A204.1 (cell line): ENCODE measurements around the gene SFT2D1.

Source experiments
- FAIRE-seq: peaks from 2 replicates; lab custom pipeline; 2012; peaks lifted over from hg19 to GRCh38; lab: Jason Lieb, UNC

The SFT2D1 gene

DNA sequence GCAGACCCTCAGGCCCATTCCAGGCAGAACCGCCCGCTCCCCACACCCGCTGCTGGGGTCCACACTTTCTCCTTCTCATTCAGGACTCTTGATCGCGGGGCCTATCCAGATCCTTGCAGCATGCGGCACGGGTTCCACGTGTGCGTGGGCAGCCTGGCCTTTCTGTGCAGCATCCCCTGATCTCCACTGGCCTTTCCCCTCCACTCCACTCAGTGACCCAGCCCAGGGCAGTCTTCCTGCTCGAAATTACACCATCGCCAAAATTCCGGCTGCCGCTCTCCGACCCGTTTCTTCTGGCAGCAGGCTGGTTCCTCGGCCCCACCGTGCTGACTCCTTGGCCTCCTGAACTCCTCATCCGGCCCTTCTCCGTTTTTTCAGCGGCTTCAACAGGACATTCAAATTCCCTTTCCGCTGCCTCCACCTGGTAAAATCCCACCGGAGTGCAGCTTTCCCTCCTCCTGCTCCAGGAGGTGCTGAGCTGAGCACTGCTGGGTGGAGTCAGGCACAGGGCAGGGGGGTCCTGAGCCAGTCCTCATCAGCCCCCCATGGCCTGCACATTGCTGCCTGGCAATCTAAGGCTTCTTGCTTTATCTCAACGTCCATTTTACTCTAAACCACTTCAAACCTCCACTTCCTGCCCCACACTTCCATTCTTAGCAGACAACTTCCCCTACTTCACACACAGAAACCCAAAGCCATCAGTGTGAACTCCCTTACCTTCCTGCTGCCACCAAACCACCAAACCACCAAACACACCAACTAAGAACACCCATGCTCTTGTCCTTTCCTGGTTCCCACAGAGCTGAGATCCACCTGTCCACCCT is 9.0 kb downstream of the SFT2D1 start:
- no peak for FAIRE-seq

DNA sequence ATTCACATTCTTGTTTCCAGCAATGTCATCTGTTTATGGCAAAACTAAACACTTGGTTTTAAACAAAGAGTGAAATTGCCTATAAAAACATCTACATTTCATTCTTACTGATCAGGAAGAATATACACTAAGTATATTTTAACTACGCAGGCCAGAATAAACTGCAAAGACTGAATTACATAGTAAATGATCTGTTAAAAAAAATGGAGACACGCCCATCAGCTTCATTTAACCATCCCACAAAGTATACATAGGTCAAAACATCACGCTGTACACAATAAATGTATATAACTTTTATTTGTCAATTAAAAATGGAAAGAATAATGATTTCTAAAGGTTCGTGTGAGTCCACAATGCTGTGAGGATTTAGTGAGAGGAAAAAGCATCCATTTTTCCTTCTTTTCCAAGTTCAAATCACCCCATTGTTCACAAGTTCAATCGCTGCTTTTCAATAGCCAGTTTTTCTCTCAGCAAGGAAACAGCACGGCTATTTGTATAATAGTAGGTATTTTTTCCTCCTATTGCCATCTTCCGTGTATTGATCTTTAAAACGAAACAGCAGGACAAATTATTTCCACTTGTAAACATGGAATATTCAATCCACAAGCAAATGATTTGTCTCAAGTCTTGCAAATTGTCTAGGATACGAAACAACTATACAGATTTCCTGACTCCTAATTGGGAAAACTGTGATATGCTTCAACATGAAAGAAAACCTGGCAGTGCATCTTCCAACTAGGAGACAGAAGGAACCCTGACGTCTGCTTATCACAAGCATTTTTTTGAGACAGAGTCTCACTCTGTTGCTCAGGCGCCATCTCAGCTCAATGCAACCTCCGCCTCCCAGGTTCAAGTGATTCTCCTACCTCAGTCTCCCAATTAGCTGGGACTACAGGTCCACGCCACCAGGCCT is 10.6 kb downstream of the SFT2D1 start:
- no peak for FAIRE-seq

DNA sequence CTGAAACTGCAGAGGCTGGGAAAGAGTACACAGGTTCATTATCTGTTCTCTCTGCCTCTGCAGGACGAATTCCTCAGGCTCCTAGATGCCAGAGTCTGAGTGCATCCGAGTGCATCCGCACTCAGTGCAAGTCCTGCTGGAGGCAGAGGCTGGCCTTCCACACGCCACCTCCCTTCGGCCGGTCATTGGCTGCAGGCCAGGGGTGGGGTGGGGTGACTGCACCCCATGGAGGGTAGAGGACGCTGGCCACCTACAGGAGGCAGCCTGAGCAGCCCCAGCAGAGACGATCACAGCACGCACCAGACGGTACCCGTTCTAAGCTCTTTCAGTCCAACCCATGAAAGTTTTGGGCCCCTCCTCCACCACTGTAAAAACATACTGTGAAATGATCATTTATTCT is 11.7 kb downstream of the SFT2D1 start:
- no peak for FAIRE-seq

DNA sequence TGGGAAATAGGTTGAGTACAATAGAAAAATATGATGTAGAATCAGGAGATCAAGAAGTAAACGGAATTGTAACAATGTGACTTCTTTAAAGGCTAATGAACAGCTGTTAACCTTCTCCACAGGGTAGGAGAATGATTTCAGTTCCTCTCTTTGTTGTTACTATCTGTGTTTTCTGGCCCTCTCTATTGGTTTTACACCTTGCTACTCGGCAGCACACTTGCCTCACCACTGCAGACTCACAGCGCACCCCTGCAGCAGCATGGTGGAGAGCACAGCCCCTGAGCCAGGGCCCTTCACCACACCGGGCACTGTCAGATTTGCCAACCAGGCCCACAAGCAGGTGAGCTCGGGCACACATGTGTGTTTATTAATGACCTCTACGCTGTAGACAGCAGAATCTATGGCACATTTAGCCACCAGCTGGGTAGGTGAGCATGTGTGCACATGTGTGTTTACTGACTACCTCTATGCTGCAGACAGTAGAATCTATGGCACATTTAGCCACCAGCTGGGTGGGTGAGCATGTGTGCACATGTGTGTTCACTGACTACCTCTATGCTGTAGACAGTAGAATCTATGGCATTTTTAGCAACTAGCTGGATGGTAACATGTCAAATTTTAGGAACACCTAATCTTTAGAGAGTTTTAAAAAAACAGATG is 16.8 kb downstream of the SFT2D1 start:
- no peak for FAIRE-seq

GRCh38 chr6:166323395-166323794 is 18.9 kb downstream of the SFT2D1 start:
- no peak for FAIRE-seq

- FAIRE-seq = no peak
These were observed 23.4 kb downstream of the SFT2D1 start for GRCh38 chr6:166318649-166319600.

- no peak for FAIRE-seq
These were observed 24.1 kb downstream of the SFT2D1 start for GRCh38 chr6:166318227-166318626.

DNA sequence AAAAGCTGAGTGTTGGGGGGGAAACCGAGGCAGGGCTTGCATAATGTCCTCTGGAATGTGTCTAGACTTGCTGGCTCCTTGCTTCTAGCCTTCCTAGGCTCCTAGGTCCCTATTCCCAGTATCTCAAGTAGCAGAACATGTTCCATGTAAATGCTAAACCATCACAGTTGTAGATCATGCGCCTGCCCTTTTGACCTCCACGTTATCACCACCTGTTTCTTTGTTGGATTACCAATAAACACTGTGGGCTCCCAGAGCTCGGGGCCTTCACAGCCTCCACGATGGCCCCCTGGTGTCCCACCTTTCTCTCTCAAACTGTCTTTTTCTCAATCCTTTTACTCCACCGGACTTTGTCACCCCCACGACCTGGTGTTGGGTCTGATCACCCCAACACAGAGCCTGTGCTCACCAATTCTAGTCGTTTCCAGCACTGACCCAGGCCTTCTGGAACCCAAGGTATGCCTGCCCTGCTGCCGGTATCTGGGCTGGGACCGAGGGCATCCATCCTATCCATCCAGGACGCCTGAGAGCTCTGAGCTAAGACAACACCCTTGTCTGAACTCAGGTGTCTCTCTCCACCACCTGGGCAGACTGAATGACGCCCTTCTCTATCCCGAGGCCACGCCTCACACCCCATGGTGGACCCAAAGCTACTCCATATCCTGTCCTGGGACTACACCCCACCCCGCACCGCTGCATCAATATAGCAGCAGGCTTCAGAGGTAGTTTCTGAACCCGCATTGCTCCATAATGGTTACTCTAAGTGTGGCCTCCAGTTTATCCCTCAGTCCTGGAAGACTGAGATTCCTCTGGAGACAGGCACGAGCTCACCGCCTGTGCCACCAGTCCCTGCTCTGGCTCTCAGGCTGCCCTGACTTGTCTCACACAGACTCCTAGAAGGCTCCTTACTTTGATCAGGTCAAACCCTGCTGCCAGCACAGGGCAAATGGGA is 24.8 kb downstream of the SFT2D1 start:
- no peak for FAIRE-seq

- FAIRE-seq = no peak
These were observed 26.9 kb downstream of the SFT2D1 start for GRCh38 chr6:166315436-166315835.

- FAIRE-seq = no peak
These were observed 27.9 kb downstream of the SFT2D1 start for GRCh38 chr6:166314454-166314853.

GRCh38 chr6:166313255-166314070 is 28.9 kb downstream of the SFT2D1 start:
- no peak for FAIRE-seq

- FAIRE-seq = no peak
These were observed 29.5 kb downstream of the SFT2D1 start for GRCh38 chr6:166312832-166313231.

GRCh38 chr6:166310634-166311033 is 31.7 kb downstream of the SFT2D1 start:
- FAIRE-seq = no peak

- no peak for FAIRE-seq
These were observed 32.4 kb downstream of the SFT2D1 start for GRCh38 chr6:166309977-166310376.

DNA sequence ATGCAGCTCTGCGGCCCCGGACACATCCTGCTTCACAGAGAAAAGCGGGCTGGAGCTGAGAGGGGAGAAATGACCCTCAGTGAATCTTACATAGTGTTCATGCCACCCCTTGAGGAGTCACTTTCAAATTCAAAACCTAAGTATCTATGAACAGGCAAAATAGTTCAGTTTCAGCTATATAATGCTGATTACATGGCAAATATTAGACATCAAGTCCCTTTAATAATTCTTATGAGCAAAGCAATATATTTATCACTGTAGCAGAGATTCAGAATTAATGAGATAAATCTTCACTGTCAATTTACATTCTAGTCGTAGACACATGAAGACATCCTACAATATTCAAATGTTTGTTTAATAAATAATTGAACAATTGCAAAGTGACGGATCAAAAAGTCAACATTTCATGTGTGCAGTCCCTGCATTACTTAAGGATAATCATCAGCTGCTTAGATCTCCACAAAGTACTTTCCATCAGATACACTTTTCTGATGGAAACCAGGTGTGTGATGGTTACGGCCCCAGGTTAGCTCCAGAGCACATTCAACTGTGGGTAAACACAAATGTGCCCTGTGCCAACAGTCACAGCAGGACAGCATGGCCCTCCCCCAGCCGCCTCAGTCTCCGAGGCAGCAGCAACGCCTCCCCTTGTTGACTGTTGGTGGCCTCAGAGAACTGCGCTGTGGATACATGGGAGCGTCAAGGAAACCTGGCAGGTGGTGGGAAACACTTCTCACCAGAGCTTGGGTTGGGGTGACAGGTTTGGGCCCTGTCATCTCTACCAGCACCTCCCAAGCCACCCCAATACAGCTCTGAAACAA is 33.4 kb downstream of the SFT2D1 start:
- no peak for FAIRE-seq

GRCh38 chr6:166308033-166308768 is 34.1 kb downstream of the SFT2D1 start, which contains the start of gene PRR18:
Gene PRR18, minus strand, starts transcription at chr6:166308392. Its CDS starts 250 bp downstream, at chr6:166308142.
- FAIRE-seq = no peak

DNA sequence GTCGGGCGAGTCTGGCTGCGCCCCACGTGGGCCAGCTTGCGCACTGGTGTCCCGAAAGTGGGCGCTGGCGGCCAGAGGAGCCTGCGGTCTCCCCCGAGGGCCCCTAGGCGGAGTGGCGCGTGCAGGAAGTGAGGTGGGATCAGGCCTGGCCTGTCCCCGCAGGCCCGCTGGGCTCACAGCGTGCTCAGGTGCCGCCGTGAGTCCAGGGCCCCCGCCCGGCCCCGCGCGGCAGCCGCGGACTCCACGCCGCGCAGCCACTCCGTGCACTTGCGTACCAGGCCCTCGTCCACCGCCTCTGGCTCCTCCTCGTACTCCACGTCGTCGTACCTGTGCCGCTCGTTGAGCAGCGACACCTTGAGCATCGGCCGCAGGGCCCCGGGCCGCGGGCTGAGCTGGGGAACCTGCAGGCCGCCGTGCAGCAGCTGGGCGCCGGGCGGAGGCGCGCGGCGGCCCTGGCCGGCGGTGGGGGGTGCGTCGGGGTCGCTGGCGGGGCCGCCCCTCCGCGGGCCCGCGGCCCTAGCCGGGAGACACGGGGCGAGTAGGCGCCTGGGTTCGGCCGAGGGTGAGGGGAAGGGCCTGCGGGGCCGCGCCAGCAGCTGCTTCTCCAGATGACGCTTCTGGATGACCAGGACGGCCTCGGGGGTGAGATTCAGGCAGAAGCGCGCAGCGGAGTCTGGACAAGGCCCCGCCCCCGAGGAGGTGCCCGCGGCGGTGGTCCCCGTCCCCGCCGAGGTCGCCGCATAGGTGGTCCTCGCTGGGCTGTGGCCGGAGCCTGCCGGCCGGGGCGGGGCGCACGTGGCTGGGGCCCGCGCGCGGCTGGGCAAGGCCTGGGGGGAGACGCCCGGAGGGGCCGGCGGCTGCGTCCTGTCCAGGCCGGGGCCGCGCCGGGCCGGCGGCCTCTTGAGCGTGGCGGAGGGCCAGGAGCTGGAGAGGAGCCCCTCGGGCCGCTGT is 35.0 kb downstream of the SFT2D1 start:
- FAIRE-seq = no peak
